HG03354 (cell line): ENCODE data around the gene BMP5.

Experiments used
- ATAC-seq: cut with Tn5 transposase; IDR thresholded peaks from one replicate; pipeline ENCODE4 v1.9.1; 2021; ENCODE audit warnings: mild to moderate bottlenecking; ENCODE audit not compliant: unreplicated experiment, poor library complexity, severe bottlenecking

The BMP5 gene

DNA sequence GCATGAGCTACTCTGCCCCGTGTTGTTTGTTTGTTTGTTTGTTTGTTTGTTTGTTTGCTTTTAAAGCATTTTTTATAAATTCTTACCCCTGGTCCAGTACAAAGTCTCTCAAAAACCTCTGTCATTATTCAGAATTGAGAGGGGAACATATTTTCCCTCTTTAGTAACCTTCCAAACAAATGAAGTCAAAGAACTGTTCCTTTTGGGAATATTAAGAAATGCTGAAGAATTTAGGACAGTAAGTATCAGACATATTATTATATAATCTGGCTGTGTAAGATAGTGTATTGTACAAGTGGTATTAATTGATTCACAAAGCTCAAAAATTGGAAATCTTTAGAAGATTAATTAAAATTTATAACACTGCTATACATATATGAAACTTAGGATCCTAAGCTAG is 54.7 kb downstream of the BMP5 start:
- ATAC-seq: no peak

DNA sequence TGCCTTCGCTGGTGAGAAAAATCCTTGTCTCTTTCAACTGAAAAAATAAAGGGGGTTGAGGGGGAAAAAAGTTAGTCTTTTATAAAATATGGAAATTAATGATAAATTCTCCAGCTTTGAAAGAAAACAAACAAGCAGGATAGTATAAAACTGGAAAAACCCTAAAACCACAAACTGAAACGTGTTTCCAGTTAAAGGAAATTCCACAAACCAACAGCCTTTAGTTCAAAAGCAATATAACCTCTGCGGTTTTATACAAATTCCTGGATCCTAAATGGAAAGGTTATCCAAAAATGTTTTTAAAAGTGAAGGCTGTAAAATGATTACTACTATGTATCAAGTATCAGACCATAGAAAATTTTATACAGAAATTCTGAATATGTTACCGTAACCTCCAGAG is 55.6 kb downstream of the BMP5 start:
- ATAC-seq: no peak

DNA sequence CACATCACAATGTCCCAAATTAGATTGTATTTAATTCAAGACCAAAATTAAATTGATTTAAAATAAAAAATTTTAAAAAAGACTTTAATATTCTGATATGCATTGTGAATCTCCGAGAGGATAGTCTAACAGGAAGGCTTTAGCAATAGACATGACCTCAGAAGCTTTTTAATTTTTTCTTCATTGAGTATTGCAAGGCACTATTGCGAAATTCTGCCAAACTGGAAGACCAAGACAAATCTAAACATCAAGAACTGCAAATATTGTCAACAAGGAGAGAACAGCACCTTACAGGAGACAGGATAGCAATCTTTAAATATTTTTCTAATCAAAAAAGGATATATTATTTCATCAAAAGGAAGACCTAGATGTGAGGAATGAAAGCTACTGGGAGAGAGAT is 56.9 kb downstream of the BMP5 start:
- no peak for ATAC-seq

DNA sequence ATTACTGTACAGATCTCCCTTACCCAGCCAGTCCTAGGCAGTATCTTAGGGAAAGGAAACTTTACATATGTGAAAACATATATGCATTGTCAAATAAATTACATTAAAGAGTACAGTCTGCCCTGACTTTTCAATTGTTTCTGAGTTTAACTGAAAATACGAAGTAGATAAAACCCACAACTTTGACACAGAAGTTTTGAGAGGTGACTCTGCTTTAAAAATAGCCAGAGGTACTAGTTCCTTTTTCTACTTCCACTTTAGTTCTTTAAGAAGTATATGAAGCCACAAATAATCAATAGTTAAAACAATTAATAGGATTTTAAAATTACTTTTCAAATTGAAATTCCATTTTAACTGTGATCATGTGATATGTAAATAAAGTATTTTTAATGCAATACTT is 62.9 kb downstream of the BMP5 start:
- ATAC-seq: no peak

DNA sequence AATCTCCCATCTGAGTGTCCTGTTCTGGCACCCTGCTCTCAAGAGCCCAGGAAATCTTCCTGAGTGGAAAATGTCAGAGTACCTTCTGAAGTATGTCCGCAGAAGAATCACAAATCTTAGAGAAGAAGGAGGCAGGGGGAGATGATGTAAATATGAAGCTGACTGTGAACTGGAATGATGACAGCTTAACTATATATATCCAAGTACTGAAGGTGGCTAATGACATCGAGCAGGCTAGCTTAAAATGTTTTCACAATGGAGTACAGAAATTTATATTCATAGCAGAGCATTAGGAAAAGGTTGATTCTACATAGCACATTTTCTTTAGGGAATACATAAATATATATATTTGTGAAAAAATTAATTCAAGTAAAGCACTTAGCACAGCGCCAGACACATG is 64.3 kb downstream of the BMP5 start:
- ATAC-seq: no peak

DNA sequence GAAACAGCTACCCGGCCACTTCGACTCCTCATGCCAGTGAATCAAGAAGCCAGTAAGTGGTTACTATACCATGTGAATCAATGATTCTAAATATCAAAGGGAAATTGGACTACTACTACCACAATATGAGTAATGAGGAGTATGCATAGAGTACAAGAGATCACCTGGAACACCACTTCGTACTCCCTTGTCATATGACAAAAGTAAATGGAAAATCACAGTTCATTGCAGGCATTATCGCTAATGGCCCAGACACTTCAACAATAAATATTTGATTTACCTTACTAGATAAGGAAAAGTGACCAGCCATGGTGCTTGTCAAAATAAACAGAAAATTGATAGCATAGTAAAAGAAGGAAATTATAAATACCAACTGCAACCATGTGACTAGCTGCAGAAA is 73.1 kb downstream of the BMP5 start:
- ATAC-seq: no peak

DNA sequence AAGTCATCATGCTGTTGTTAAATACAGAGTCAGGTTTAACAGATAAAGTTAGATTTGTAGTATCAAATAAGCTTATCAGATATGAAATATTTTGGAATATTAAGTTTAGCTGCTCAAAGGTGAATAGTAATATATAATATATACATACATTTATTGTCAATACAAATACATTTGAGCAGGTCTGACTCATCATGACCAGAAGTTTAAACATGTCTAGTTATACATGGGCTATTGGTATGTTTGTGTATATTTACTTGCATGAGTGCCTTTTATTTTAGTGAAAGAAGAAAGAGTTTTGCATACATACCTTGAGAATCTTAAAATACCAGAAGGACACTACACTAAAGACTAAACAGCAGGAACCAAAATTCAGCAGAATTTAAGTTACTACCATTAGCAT is 76.8 kb downstream of the BMP5 start:
- ATAC-seq: no peak

DNA sequence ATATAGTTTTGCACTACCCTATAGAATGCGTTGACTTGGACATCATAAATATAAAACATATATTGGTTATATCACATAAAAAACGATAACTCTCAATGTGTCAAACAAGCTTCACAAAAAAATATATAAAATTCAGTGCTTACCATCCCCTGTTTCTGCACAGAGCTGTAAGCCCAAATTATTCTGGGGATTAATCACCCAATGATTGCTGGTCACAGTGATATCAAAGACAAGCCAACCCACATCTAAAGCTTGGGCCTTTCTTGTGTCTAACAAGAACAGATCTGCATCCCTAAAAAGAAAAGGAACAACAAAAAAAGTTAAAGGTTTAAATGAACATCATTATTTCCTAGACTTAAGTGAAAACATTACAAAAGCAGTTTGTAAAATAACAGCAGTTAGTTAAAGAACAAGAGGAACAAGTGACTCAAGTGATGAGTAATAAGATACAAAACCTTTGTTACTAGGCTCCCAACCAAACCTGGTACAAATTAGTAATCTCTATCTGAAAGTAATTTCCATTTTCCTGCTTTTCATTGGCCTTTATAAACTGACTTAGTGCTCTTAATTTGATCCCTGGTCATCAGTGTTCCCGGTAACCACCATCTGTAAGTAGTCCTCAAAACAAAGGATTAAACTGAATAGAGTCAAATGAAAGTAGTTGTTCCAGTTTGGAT is 81.1 kb downstream of the BMP5 start:
- no peak for ATAC-seq

DNA sequence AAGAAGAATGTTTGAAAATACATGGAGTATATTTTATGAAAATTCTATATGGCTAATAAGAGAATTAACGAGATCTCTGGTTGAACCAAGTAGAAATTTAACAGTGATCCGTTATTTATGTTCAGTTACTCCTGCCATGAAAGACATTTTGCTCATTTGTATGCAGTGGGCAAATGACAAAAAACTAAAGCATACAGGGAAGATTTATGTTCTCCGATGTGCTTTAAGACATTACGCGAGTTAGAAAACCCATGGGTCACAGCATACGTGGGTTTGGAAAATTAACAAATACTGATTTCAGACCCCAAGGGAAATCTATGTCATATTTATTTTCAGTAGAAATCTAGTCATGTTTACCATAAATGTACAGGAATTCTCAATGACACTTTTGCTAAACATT is 90.1 kb downstream of the BMP5 start:
- no peak for ATAC-seq

DNA sequence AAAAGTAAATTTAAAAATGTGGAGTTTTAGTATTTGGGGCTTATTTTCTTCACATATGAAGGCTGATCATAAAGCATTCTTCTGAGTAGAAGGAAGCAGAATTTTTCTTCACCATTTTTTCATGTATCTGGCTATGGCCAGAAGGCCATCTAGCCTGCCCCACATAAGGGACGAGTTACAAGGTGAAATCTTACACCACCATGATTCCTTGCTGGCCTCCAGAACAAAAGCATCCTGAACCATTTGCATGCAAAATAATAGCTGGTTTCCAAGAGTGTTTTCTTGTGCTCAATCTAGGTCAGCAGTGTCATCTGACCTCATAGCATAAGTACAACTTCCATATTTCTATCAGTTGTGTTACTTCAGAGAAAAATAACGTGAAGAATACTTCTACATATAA is 93.1 kb downstream of the BMP5 start:
- ATAC-seq: no peak

DNA sequence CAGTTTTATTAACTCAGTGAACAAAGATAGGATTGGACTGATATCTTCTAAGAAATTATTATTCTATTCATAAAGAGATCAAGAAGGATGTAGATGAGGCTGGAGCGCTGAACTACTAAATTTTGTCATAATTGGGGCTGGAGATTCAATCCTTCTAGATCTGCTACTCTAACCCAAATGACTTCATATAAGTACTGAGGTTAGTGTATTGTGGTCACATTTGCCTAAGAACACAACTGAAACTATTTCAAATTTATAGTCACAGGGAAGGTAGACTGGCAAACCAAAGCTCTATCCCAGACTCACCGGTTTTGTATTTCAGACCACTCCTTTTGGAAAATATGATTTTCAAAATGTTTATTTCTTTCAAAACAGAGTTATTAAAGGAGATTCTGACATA is 96.7 kb downstream of the BMP5 start:
- peak; percentile 64 for ATAC-seq

DNA sequence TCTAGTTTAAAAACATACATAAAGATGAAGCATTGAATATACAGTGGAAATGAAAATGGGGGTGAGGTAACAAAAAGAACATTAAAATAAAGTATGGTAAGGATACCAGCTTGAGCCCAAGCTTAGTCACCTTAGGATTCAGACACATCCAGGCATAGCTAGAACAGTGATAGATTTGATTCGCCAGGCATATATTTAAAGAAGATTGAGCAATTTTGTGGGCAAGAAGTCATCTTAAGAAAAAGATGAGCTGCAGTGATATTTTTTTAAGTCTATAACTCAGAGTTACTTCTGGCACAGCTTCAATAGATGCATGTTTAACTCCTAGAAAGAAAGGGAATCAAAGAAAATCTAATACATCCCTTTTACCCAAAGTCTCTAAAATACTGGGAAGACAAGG is 97.9 kb downstream of the BMP5 start:
- ATAC-seq: no peak

DNA sequence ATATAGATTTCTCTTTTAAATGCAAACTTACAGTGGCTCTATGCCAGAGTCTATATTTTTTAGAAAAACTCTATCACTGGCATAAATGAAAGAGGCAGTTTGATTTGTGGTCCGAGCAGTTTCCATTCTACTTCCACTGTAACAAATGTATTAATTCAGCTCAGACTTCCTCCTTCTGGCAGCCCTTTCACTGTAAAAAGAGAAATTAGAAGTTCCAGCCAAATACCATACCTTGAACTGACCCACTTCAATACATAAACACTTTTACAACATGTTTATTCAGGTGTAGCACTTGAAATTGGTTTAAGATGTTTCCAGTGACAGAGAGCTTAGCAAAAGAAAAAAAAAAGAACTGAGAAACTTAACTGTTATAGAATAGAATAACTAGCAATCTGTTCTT is 99.3 kb downstream of the BMP5 start:
- ATAC-seq: no peak

DNA sequence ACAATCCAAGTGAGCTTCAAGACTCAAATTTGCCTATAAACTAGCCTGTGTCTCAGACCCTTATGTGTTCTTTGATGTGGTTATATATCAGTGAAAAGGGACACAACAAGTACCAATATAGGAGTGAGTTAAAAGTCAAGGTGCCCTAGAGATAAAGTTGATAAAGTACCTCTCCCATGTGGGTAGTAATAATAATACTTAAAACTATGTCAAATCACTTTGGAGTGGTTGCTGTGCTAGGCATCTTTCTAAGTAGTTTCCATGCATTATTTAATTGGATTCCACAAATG is 100.4 kb downstream of the BMP5 start:
- no peak for ATAC-seq

DNA sequence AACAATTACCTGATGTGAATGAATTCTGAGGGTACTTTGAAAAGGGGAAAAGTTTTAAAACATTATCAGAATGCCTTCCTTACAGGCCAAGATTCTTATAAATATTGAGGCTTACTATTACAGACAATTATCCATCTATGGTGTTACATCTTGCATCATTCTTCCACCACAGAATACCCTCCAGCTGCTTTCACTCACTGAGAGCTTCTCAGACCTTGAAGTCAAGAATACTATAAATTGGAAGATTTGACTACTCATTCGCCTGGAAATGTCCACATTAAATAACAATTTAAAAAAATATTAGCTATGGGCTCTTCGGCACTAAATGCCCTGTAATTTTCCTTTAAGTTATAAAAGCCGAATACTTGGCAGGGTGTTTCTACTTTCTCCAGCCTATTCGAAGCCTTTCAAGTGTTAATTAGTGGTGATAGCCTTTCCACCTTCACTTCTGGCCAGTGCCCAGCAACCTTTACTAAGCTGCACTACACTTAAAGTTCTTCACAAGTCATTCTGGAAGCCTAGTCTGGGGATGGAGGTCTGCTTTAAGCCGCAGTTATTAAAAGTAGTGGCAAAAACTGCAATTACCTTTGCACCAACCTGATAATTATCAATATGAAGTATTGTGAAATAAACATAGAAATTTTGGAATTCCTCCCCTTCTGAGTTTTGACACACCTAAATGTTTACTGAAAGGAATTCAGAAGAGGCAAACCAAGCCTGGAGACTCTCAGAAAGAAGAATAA is 100.9 kb downstream of the BMP5 start:
- ATAC-seq: no peak

DNA sequence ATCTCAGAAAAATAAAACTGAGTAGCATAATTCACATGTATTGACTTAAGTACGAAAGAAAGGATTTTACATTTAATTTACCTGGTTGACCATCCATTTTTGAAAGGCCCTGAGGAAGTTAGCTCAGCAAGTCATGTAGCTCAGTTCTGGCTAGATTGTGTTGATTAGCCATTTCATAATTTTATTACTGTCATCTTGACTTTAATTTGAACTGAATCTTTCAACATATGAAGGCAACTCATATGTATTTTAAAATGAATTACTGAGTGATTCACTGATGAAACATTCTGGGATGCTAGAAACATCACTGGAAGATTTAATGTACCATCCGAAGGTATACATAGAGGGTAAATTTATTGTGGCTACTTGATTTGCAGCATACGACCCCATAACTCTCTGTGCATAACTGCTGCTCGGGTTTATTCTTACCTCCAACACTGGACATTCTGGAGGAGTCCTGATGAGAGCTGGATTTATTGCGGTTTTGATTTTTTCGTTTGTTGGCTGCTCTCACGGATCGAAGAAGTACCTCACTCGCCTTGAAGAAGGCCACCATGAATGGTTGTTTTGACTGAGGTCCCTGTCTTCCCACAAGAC is 101.7 kb downstream of the BMP5 start:
- no peak for ATAC-seq

DNA sequence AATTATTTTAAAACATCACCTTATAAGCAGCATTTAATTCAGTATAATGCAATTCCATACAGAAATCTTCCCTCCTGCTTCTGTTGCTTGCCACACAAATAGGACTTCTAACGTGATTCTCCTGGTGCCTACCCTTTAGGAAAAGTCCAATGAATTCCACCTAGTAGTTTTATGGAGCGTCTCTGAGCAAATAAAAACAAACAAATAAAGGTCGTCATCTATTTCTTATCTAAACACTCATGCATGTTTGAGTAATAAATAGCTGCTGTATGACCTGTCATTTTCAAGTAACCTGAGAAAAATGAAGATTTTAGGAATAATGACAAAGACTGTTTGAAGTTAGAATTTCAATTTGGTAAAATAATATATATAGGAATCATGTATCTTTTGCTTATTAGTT is 102.7 kb downstream of the BMP5 start:
- no peak for ATAC-seq

DNA sequence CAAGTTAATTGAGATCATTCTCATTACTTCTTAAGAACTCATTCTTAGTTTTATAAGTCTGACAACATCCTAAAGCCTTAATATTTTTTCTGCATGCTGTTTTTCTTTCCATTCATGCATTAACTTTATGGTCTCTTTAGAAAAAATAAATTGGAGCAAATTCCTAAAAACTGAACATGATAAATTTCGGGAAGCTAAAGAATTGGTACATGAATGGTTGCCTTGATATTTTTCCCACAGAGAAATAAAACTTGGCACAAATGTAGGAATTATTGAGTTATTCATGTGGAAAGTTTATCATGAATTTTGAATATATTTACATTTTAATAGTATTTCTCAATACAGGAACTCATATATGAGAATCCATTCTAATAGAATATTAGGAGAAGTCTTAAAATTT is 115.9 kb downstream of the BMP5 start:
- no peak for ATAC-seq

DNA sequence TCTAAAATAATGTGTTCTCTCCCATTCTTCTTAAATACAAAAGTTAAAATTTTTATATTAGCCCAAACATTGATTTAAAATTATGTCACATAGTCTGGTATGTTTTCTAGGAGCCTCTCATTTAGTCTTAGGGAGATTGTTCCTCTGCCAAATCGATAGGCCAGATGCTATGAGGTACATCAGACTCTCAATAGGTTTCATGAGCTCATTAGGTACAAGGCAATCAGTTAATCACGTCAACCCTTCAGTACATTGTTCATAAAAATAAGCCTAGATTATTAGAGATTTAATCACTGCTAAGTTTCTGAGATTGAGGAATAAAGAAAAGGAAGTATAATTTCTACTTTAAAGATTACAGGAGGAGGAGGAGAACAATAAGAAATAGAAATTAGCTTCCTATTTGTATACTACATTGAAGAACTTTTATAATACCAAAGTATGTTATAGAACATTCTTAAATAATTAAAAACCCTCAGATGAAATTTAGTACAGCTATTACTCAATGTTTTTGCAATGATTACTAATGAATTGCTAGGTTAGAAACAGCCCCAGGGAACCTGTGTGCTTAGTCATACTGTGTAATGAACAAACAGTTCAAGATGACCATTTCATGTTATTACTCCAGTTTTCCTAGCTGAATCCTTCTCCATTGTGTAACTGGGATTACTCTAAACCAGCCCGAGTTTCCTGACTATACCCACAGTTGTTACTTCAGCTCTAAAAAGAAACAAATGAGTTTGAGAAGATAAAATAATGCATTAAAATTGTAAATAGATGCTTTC is 117.0 kb downstream of the BMP5 start:
- ATAC-seq: no peak

DNA sequence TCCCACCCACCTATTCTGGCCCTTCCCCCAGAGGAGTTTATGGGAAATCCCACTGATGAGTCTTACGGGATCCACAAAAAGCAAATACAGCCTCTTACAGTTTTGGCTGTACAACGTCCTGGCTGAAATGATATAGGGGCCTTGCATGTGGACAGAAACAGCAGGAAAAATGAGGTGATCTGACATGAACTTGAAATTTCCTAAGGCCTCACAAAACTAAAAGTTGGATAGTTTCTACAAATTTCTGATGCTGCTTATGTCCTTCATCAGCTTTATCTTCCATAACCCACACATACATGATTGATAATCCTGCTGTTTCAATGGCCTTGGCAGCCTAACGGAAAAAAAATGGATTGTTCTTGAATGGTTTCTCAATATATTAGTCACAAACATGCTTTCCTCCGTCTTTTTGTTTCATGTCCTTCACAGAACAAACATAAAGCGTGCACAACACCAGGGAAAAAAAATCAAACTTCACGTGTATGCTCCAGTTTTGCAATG is 118.8 kb downstream of the BMP5 start:
- ATAC-seq: no peak

DNA sequence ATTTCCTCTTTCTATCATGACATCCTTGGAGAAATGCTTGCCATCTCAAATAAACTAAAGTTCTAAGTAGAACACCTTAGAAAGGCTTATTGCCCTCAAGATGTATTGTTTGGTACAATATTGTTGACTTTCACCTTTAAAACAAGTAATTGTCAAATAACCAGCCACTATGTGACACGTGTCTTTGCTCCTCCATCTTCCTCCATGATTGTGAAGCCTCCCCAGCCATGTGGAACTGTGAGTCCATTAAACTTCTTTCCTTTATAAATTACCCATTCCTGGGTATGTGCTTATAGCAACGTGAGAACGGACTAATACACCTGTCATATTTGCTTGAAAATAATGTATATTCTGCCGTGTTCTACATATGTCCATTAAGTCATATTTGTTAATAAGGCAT is 126.5 kb downstream of the BMP5 start:
- no peak for ATAC-seq
